ENCODE measurements around the gene AASDH. TPM values are rescaled to one million over a fixed set of nuclear protein-coding genes. Genes with fewer than 3 reads are reported as not detected.

The AASDH gene
- total RNA-seq, 1 donor from 2014 or later = 10.0 TPM

GRCh38 chr4:56314207-56314915 is 72.9 kb downstream of the AASDH start:
- DNase-seq = no peak

- DNase-seq = no peak
Observed at GRCh38 chr4:56313132-56313531, 74.2 kb downstream of the AASDH start.

- DNase-seq = no peak
Observed at GRCh38 chr4:56311299-56311975, 75.9 kb downstream of the AASDH start.

GRCh38 chr4:56310401-56311125 is 76.7 kb downstream of the AASDH start:
- DNase-seq = no peak

GRCh38 chr4:56308384-56308783 is 78.9 kb downstream of the AASDH start:
- no peak for DNase-seq

GRCh38 chr4:56307423-56307822 is 79.9 kb downstream of the AASDH start:
- no peak for DNase-seq

- DNase-seq = no peak
Observed at GRCh38 chr4:56305390-56305789, 81.9 kb downstream of the AASDH start.

GRCh38 chr4:56303921-56304320 is 83.4 kb downstream of the AASDH start:
- DNase-seq = no peak

- DNase-seq = no peak
Observed at GRCh38 chr4:56302760-56303159, 84.5 kb downstream of the AASDH start.

- no peak for DNase-seq
Observed at GRCh38 chr4:56301997-56302496, 85.2 kb downstream of the AASDH start.

- peak; percentile 95 for DNase-seq
Observed at GRCh38 chr4:56301181-56301996, 85.9 kb downstream of the AASDH start.

GRCh38 chr4:56298236-56298635 is 89.1 kb downstream of the AASDH start:
- no peak for DNase-seq

GRCh38 chr4:56297776-56298175 is 89.5 kb downstream of the AASDH start:
- no peak for DNase-seq

- DNase-seq = no peak
Observed at GRCh38 chr4:56296526-56296925, 90.8 kb downstream of the AASDH start.

- no peak for DNase-seq
Observed at GRCh38 chr4:56293121-56293520, 94.2 kb downstream of the AASDH start.

- DNase-seq = no peak
Observed at GRCh38 chr4:56289934-56290333, 97.4 kb downstream of the AASDH start.

GRCh38 chr4:56288663-56289062 is 98.6 kb downstream of the AASDH start:
- peak; percentile 59 for DNase-seq

Other genes starting within 250 kb of the AASDH start
- gene PPAT, start 48.1 kb upstream of the AASDH start, total RNA-seq = 16.8 and 18.3 TPM in 2 replicates
- 25.9 and 92.4 TPM in 2 replicates for gene PAICS, start 48.8 kb upstream of the AASDH start, total RNA-seq
- 87.5 and 128 TPM in 2 replicates for gene SRP72, start 80.1 kb upstream of the AASDH start, total RNA-seq
- gene ARL9, start 118.3 kb upstream of the AASDH start, total RNA-seq = not detected in 2 replicates